A549 (cell line): Measurements from ENCODE around the gene TEX36.

Experiments used
- CTCF ChIP-seq: fragments of >200 bp; sonication (Bioruptor Twin); formaldehyde crosslinking; IDR thresholded peaks from 3 replicates; pipeline ENCODE4 v1.5.1; 2016
- ELK1 ChIP-seq: fragments of 150-350 bp; IDR thresholded peaks from 2 replicates; pipeline ENCODE4 v1.6.1; 2014; ENCODE audit warnings: low read depth, mild to moderate bottlenecking, low read length
- FOSL2 ChIP-seq, 2 experiments: fragments of 450-650 bp in 1 of 2; fragments of >200 bp in 1 of 2; sonication (Bioruptor Twin) in 1 of 2; formaldehyde crosslinking; IDR thresholded peaks; 2 replicates each; pipeline versions ENCODE4 v1.5.0 to v1.6.1; 2016 to 2020; ENCODE audit warnings: mild to moderate bottlenecking in 1 of 2, moderate library complexity in 1 of 2
- HOXA7 ChIP-seq: fragments of 250-450 bp; sonication (Bioruptor Pico); IDR thresholded peaks from 2 replicates; pipeline ENCODE4 v1.5.0; 2020; ENCODE audit warnings: mild to moderate bottlenecking, moderate library complexity
- RAD21 ChIP-seq, 2 experiments: fragments of >200 bp in 1 of 2; sonication (Bioruptor Twin) in 1 of 2; formaldehyde crosslinking in 1 of 2; IDR thresholded peaks in 1 of 2; conservative IDR thresholded peaks in 1 of 2; 2 replicates in 1 of 2; 3 replicates in 1 of 2; pipeline ENCODE4 v1.6.1; 2012 to 2018; ENCODE audit warnings: inconsistent platforms in 1 of 2
- SMC3 ChIP-seq: fragments of >200 bp; sonication (Bioruptor Twin); formaldehyde crosslinking; IDR thresholded peaks from 3 replicates; pipeline ENCODE4 v1.6.1; 2018; ENCODE audit warnings: inconsistent platforms
- SREBF2 ChIP-seq: fragments of 450-650 bp; IDR thresholded peaks from 2 replicates; pipeline ENCODE4 v1.6.1; 2014; ENCODE audit warnings: mild to moderate bottlenecking, moderate library complexity
- ZFP36 ChIP-seq: fragments of 450-650 bp; IDR thresholded peaks from 2 replicates; pipeline ENCODE4 v1.6.1; 2014; ENCODE audit warnings: borderline replicate concordance; ENCODE audit not compliant: partially characterized antibody

- no peak for TF ChIP-seq SMC3
- no peak for TF ChIP-seq RAD21 (conservative IDR thresholded peaks at IDR 0.05 in 1 of 2, IDR thresholded peaks at IDR 0.05 in 1 of 2)
- no peak for TF ChIP-seq CTCF
- no peak for TF ChIP-seq ELK1
- TF ChIP-seq FOSL2 (IDR thresholded peaks at IDR 0.05), result no peak
- no peak for TF ChIP-seq FOSL2 (CRISPR knock-in tag; IDR thresholded peaks at IDR 0.05)
- TF ChIP-seq ZFP36, result no peak
- no peak for TF ChIP-seq HOXA7 (CRISPR knock-in tag)
- no peak for TF ChIP-seq SREBF2
Measured at GRCh38 chr10:125684581-125684980, 1.6 kb upstream of the TEX36 start.
